ENCODE results near the gene SOSTDC1. TPM values are rescaled to one million over a fixed set of nuclear protein-coding genes. Genes with fewer than 3 reads are reported as not detected.

The SOSTDC1 gene
- total RNA-seq, 4 donors from 2014 or later: 0.54 to 5.8 (median 2.5) TPM

- Histone ChIP-seq H3K9me3 (no peaks in the 10 kb centered on the region), H3K4me1 (no peaks in the 10 kb centered on the region)
These were observed 29.0 kb upstream of the SOSTDC1 start for GRCh38 chr7:16494551-16494950.

GRCh38 chr7:16493266-16493665, 27.7 kb upstream of the SOSTDC1 start:
- TF ChIP-seq POLR2A (IDR thresholded peaks at IDR 0.05): no peak
- TF ChIP-seq, protein P1, sequence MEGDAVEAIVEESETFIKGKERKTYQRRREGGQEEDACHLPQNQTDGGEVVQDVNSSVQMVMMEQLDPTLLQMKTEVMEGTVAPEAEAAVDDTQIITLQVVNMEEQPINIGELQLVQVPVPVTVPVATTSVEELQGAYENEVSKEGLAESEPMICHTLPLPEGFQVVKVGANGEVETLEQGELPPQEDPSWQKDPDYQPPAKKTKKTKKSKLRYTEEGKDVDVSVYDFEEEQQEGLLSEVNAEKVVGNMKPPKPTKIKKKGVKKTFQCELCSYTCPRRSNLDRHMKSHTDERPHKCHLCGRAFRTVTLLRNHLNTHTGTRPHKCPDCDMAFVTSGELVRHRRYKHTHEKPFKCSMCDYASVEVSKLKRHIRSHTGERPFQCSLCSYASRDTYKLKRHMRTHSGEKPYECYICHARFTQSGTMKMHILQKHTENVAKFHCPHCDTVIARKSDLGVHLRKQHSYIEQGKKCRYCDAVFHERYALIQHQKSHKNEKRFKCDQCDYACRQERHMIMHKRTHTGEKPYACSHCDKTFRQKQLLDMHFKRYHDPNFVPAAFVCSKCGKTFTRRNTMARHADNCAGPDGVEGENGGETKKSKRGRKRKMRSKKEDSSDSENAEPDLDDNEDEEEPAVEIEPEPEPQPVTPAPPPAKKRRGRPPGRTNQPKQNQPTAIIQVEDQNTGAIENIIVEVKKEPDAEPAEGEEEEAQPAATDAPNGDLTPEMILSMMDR (IDR thresholded peaks at IDR 0.05): no peak

More at GRCh38 chr7:16494551-16494950, 29.0 kb upstream of the SOSTDC1 start:
- H3K4me3 ChIP-seq: no peak overlapping the region
- no peak for DNase-seq
- no peak overlapping the region for H3K27ac ChIP-seq
- no peaks in the 10 kb centered on the region for H3K36me3 ChIP-seq
- no peaks in the 10 kb centered on the region for H3K27me3 ChIP-seq
- TF ChIP-seq, protein P1 (IDR thresholded peaks at IDR 0.05): no peak
- no peak for TF ChIP-seq POLR2A (IDR thresholded peaks at IDR 0.05)

GRCh38 chr7:16492513-16493062, 27.1 kb upstream of the SOSTDC1 start:
- no peak for DNase-seq
- H3K4me3 ChIP-seq: no peak overlapping the region
- H3K27me3 ChIP-seq: no peaks in the 10 kb centered on the region
- H3K27ac ChIP-seq: no peak overlapping the region
- TF ChIP-seq POLR2A (IDR thresholded peaks at IDR 0.05): no peak
- TF ChIP-seq, protein P1 (IDR thresholded peaks at IDR 0.05): no peak
- H3K9me3 ChIP-seq: no peaks in the 10 kb centered on the region
- H3K4me1 ChIP-seq: no peaks in the 10 kb centered on the region
- no peaks in the 10 kb centered on the region for H3K36me3 ChIP-seq

More at GRCh38 chr7:16493266-16493665, 27.7 kb upstream of the SOSTDC1 start:
- no peak for DNase-seq
- no peaks in the 10 kb centered on the region for H3K36me3 ChIP-seq
- H3K9me3 ChIP-seq: no peaks in the 10 kb centered on the region
- no peak overlapping the region for H3K4me3 ChIP-seq
- H3K27ac ChIP-seq: no peak overlapping the region
- H3K4me1 ChIP-seq: no peaks in the 10 kb centered on the region
- H3K27me3 ChIP-seq: no peaks in the 10 kb centered on the region

GRCh38 chr7:16491148-16491547, 25.6 kb upstream of the SOSTDC1 start:
- Histone ChIP-seq H3K36me3 (no peaks in the 10 kb centered on the region), H3K27me3 (no peaks in the 10 kb centered on the region), H3K9me3 (no peaks in the 10 kb centered on the region), H3K27ac (peak overlapping the region in 1 of 4 donors; percentile 6), H3K4me1 (no peaks in the 10 kb centered on the region), H3K4me3 (no peak overlapping the region)
- no peak for DNase-seq
- TF ChIP-seq, protein P1 (IDR thresholded peaks at IDR 0.05): no peak
- TF ChIP-seq POLR2A (IDR thresholded peaks at IDR 0.05): no peak

DNA sequence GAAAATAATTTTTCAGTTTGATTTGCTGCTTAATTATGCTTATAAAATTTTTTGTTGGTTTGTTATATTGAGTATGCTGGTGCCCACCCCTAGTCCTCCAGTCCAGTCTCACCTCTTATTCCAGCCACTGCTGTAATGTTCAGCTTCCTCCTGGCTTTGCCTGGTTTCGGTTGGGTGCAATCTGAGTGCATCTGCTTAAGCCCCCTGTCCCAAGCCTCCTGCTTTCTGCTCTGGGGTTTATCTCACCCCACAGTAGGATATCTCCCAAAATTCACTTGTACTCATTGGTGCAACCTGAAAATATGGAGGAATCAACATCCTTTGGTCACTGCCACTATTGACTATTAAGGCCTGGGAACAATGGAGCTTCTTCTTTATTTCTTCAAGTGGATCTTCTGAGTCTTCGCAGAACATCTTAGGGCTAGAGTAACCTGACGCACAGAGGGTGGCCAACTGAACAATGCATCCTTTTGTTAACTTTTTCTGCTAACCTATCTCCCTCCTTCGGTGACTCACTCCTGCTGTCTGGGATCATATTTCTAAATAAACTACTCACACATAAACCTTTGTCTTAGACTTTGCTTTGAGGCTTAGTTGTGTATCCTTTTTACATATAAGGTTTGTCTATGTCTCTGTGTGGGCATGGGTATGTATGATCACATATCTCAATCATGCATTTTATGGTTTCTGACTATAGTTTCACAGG, 19.1 kb upstream of the SOSTDC1 start:
- DNase-seq: no peak

More for the DNA sequence above, 19.1 kb upstream of the SOSTDC1 start:
- H3K4me1 ChIP-seq: no peaks in the 10 kb centered on the region
- TF ChIP-seq, protein P1 (IDR thresholded peaks at IDR 0.05): no peak
- TF ChIP-seq POLR2A (IDR thresholded peaks at IDR 0.05): no peak
- no peak overlapping the region for H3K27ac ChIP-seq
- H3K9me3 ChIP-seq: no peaks in the 10 kb centered on the region
- H3K4me3 ChIP-seq: no peak overlapping the region
- no peaks in the 10 kb centered on the region for H3K27me3 ChIP-seq
- H3K36me3 ChIP-seq: no peaks in the 10 kb centered on the region

Data from Peyer's patch (tissue), 4 donors.